ENCODE results near the gene XXYLT1. TPM values are rescaled to one million over a fixed set of nuclear protein-coding genes. Genes with fewer than 3 reads are reported as not detected.

Gene XXYLT1
- total and polyA plus RNA-seq, 2 of the 4 experiments (the other 2 are of a cell fraction), result 14.7 to 18.1 TPM

DNA sequence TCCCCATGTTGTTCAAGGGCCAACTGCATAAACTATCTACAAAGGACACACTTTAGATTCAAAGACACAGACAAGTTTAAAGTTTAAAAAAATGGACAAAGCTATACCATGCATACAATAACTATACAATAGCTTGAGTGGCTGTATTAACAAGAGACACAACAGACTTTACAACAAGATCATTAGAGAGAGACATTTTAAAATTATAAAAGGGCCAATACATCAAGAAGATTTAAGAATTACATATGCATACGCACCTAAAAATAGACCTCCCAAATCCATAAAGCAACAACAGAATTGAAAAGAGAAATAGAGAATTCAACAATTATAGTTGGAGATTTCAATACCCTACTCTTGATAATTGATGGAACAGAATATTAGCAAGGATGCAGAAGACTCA lies 79.4 kb downstream of the XXYLT1 start:
- in situ Hi-C loops (cut with MboI; ENCODE audit: low sequenced_read_pairs), result no loop called here
- H2AK9ac ChIP-seq (replicated peaks; ENCODE audit: low read depth, low read length, poor library complexity), result no peak overlapping the region
- no peak overlapping the region for H3K4me3 ChIP-seq (ENCODE audit: insufficient read depth, low read depth, low read length)
- no peaks in the 10 kb centered on the region for H4K20me1 ChIP-seq (ENCODE audit: insufficient read depth, low read length)
- dilution Hi-C loops (cut with HindIII; ENCODE audit: low sequenced_read_pairs, unreplicated experiment), result no loop called here
- H3K36me3 ChIP-seq (ENCODE audit: control insufficient read depth, insufficient read depth, low read length), result no peaks in the 10 kb centered on the region
- H2BK20ac ChIP-seq (ENCODE audit: low read depth, low read length), result no peak overlapping the region
- no peak overlapping the region for H3K56ac ChIP-seq (ENCODE audit: extremely low read depth, insufficient read depth, low read length)
- H3K18ac ChIP-seq (ENCODE audit: low read depth, low read length), result no peak overlapping the region
- peaks cover 23% of the 10 kb centered on the region for H3K4me1 ChIP-seq (ENCODE audit: control insufficient read depth, insufficient read depth, low read length)
- BruUV-seq (replicated peaks), result no TSS peak
- H4K5ac ChIP-seq (ENCODE audit: low read depth, low read length), result no peak overlapping the region
- H3K23ac ChIP-seq (ENCODE audit: low read depth, low read length), result no peak overlapping the region
- H3K9me3 ChIP-seq (ENCODE audit: control insufficient read depth, insufficient read depth, low read length), result no peaks in the 10 kb centered on the region
- TF ChIP-seq SMC3 (IDR thresholded peaks at IDR 0.05; ENCODE audit: low read depth, low read length) (no peak), POLR2A (IDR thresholded peaks at IDR 0.05; ENCODE audit: low read depth, low read length) (no peak), MXI1 (IDR thresholded peaks at IDR 0.05; ENCODE audit: borderline replicate concordance, low read depth, low read length) (no peak)
- no peak overlapping the region for H2AK5ac ChIP-seq (ENCODE audit: low read depth, low read length)
- intact Hi-C loops (cut with micrococcal nuclease), result no loop called here
- POLR2A ChIA-PET (ENCODE audit: unreplicated experiment), result no interaction called here
- no peak overlapping the region for H4K8ac ChIP-seq (ENCODE audit: low read depth in 2 of 2, low read length in 2 of 2)
- no peak overlapping the region for H2BK15ac ChIP-seq (ENCODE audit: low read depth, low read length)
- peaks cover 30 to 43% of the 10 kb centered on the region in 2 experiments for H3K79me1 ChIP-seq (ENCODE audit: low read depth in 1 of 2, low read length in 2 of 2)
- peaks cover 14% of the 10 kb centered on the region; the same call in 1 of the 2 replicates for H3K9me1 ChIP-seq (ENCODE audit: insufficient read depth, low read length)
- DNase-seq (no peak), ATAC-seq (ENCODE audit: low read depth) (no peak)
- no peak overlapping the region for H3K27ac ChIP-seq (ENCODE audit: insufficient read depth, low read length)
- no CpG with 5 or more reads among the region's 1 CpG for WGBS, 2 experiments (ENCODE audit: extremely low coverage in 2 of 2, insufficient read length in 1 of 2)
- no peak overlapping the region for H3K9ac ChIP-seq (ENCODE audit: low read depth, low read length)
- CTCF ChIA-PET, result no interaction called here
- no peak overlapping the region for H2BK120ac ChIP-seq (ENCODE audit: low read depth, low read length)
- no peak overlapping the region for H3K4ac ChIP-seq (ENCODE audit: low read depth, low read length)
- no peak overlapping the region for H3K14ac ChIP-seq (replicated peaks; ENCODE audit: low read depth, low read length)
- H4K91ac ChIP-seq (ENCODE audit: insufficient read depth, low read depth, low read length), result no peak overlapping the region
- H2AFZ ChIP-seq (replicated peaks; ENCODE audit: low read length, poor library complexity), result no peak overlapping the region
- H3K4me2 ChIP-seq (ENCODE audit: low read depth, low read length), result no peak overlapping the region
- H2BK5ac ChIP-seq (ENCODE audit: low read depth, low read length, poor library complexity, severe bottlenecking), result no peak overlapping the region
- no peaks in the 10 kb centered on the region for H3K27me3 ChIP-seq (ENCODE audit: control insufficient read depth, insufficient read depth, low read length)

All from IMR-90 (cell line).